Measurements from ENCODE around the gene THAP4.
"Not testable (repeated sequence)": the region's sequence is repeated elsewhere in the genome, so short reads cannot be mapped to it uniquely, and the experiment has no call there.

THAP4 gene

GRCh38 chr2:241665731-241666440 is 28.9 kb upstream of the THAP4 start:
- no peak for DNase-seq

- not testable (repeated sequence) for DNase-seq
These were observed 25.8 kb upstream of the THAP4 start for GRCh38 chr2:241662731-241663130.

- DNase-seq = no peak
These were observed 23.7 kb upstream of the THAP4 start for GRCh38 chr2:241660593-241661213.

GRCh38 chr2:241659150-241659739 is 22.3 kb upstream of the THAP4 start:
- peak; percentile 20 to 34 for DNase-seq

- no peak for DNase-seq
These were observed 21.3 kb upstream of the THAP4 start for GRCh38 chr2:241658296-241658695.

- no peak for DNase-seq
These were observed 20.9 kb upstream of the THAP4 start for GRCh38 chr2:241657786-241658254.

- no peak for DNase-seq
These were observed 19.3 kb upstream of the THAP4 start for GRCh38 chr2:241656190-241656741.

GRCh38 chr2:241655516-241656189 is 18.7 kb upstream of the THAP4 start:
- DNase-seq = no peak

- DNase-seq = no peak
These were observed 17.6 kb upstream of the THAP4 start for GRCh38 chr2:241654551-241654950.

GRCh38 chr2:241653210-241653750 is 16.3 kb upstream of the THAP4 start:
- DNase-seq = no peak

GRCh38 chr2:241652722-241653121 is 15.8 kb upstream of the THAP4 start:
- no peak for DNase-seq

- no peak for DNase-seq
These were observed 15.2 kb upstream of the THAP4 start for GRCh38 chr2:241652142-241652541.

GRCh38 chr2:241649927-241650326 is 13.0 kb upstream of the THAP4 start:
- DNase-seq = no peak

GRCh38 chr2:241649404-241649803 is 12.4 kb upstream of the THAP4 start:
- DNase-seq = no peak

GRCh38 chr2:241648453-241648852 is 11.5 kb upstream of the THAP4 start:
- DNase-seq = no peak

GRCh38 chr2:241645915-241646645 is 9.1 kb upstream of the THAP4 start:
- DNase-seq = no peak

GRCh38 chr2:241645056-241645914 is 8.3 kb upstream of the THAP4 start:
- no peak for DNase-seq

- no peak for DNase-seq
These were observed 4.7 kb upstream of the THAP4 start for GRCh38 chr2:241641631-241642030.

- no peak for DNase-seq
These were observed 3.3 kb upstream of the THAP4 start for GRCh38 chr2:241640165-241640795.

GRCh38 chr2:241639385-241639784 is 2.4 kb upstream of the THAP4 start:
- no peak for DNase-seq

- DNase-seq = no peak
These were observed 2.0 kb upstream of the THAP4 start for GRCh38 chr2:241638940-241639339.

Data from NCI-H1930 (cell line).